Nephron (organoid): ENCODE data around the gene CAV2.
A peak's percentile ranks its signal among the peaks of the same experiment; 100 is the strongest.

Source experiments
- H3K27ac Mint-ChIP-seq, 3 experiments: 2 replicates each; pipeline ENCODE4 v1.8.0; 2020; ENCODE audit warnings: mixed read lengths in 3 of 3, mild to moderate bottlenecking in 2 of 3, moderate library complexity in 1 of 3
- H3K27me3 Mint-ChIP-seq: 2 replicates; pipeline ENCODE4 v1.8.0; 2021; ENCODE audit warnings: low read depth, mild to moderate bottlenecking, moderate library complexity, mixed read lengths
- H3K36me3 Mint-ChIP-seq: 2 replicates; pipeline ENCODE4 v1.8.0; 2020; ENCODE audit warnings: low read depth, mixed read lengths
- H3K4me1 Mint-ChIP-seq: 2 replicates; pipeline ENCODE4 v1.8.0; 2020; ENCODE audit warnings: mixed read lengths
- H3K4me3 Mint-ChIP-seq, 3 experiments: 2 replicates each; pipeline ENCODE4 v1.8.0; 2020; ENCODE audit warnings: mild to moderate bottlenecking in 3 of 3, mixed read lengths in 3 of 3, moderate library complexity in 2 of 3
- H3K9me3 Mint-ChIP-seq: 2 replicates; pipeline ENCODE4 v1.8.0; 2020; ENCODE audit warnings: mixed read lengths
- TF ChIP-seq, protein P1 (sequence below), 3 experiments: fragments of 200-600 bp; sonication (generic); IDR thresholded peaks; one replicate each; pipeline ENCODE4 v1.5.0; 2021; ENCODE audit warnings: antibody characterized with exemption in 3 of 3; ENCODE audit not compliant: unreplicated experiment in 3 of 3

Gene CAV2

DNA sequence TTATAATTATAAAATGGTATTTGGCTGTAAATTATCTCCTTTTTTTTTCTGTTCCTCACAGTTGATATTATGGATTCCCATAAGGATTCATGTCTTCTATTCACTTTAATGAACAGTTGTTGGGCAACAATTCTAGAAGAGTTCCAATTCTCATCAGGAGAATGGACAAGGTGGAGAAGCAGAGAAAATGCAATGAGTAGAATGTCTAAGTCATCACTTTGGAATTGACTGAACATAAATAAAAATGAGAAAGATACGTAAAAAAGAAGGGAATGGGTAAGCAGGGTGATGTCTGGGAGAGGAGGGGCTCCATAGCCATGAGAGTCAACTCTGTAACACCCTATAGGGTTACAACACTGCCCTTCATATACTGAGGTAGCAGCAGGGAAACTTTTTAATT, 1.8 kb upstream of the CAV2 start:
- TF ChIP-seq, protein P1, sequence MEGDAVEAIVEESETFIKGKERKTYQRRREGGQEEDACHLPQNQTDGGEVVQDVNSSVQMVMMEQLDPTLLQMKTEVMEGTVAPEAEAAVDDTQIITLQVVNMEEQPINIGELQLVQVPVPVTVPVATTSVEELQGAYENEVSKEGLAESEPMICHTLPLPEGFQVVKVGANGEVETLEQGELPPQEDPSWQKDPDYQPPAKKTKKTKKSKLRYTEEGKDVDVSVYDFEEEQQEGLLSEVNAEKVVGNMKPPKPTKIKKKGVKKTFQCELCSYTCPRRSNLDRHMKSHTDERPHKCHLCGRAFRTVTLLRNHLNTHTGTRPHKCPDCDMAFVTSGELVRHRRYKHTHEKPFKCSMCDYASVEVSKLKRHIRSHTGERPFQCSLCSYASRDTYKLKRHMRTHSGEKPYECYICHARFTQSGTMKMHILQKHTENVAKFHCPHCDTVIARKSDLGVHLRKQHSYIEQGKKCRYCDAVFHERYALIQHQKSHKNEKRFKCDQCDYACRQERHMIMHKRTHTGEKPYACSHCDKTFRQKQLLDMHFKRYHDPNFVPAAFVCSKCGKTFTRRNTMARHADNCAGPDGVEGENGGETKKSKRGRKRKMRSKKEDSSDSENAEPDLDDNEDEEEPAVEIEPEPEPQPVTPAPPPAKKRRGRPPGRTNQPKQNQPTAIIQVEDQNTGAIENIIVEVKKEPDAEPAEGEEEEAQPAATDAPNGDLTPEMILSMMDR (IDR thresholded peaks at IDR 0.05; ENCODE audit: unreplicated experiment in 3 of 3) = no peak
- H3K9me3 Mint-ChIP-seq = peaks cover 2% of the 10 kb centered on the region
- peaks cover 3% of the 10 kb centered on the region for H3K36me3 Mint-ChIP-seq
- H3K4me1 Mint-ChIP-seq = peaks cover 6% of the 10 kb centered on the region
- H3K4me3 Mint-ChIP-seq = peak overlapping the region; percentile 26 to 58 (median 53)
- no peak overlapping the region for H3K27ac Mint-ChIP-seq
- H3K27me3 Mint-ChIP-seq = peaks cover 43% of the 10 kb centered on the region

DNA sequence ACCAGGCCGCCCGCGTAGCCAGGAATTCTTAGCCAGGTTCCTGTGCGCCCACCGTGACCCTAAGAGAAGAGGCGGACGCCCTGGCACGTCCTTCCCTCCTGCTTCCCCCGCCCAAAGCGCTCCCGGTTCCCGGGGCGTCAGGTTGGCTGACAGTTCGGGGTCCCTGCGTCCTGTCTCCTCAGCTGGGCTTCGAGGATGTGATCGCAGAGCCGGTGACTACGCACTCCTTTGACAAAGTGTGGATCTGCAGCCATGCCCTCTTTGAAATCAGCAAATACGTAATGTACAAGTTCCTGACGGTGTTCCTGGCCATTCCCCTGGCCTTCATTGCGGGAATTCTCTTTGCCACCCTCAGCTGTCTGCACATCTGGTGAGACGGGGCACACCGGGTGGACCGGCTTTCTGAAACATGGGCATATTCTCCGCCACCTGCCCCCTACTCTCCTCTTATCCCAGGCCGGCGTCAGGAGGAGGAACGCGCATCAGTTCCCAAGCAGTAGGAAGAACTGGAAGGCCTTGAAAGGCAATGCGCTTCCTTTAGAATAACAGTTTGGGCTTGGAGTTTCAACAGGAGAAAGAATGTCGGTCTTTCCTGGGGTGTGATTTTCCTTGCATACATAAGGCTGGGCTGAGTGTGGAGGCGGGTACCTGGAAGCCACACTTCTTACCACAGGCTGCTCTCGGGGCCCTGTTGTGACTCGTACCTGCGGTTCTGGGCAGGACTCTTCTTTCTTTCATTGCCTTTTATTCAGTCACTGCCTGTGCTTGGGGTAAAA, 728 bp downstream of the CAV2 start:
- TF ChIP-seq, protein P1 (IDR thresholded peaks at IDR 0.05; ENCODE audit: unreplicated experiment in 3 of 3) = no peak
- H3K27me3 Mint-ChIP-seq = peaks cover 55% of the 10 kb centered on the region
- peak overlapping the region in 2 of 3 experiments; percentile 50 to 73 for H3K27ac Mint-ChIP-seq
- H3K4me3 Mint-ChIP-seq = peak overlapping the region; percentile 86 to 88 (median 86)
- H3K9me3 Mint-ChIP-seq = peaks cover 2% of the 10 kb centered on the region
- H3K36me3 Mint-ChIP-seq = peaks cover 3% of the 10 kb centered on the region
- peaks cover 6% of the 10 kb centered on the region for H3K4me1 Mint-ChIP-seq

DNA sequence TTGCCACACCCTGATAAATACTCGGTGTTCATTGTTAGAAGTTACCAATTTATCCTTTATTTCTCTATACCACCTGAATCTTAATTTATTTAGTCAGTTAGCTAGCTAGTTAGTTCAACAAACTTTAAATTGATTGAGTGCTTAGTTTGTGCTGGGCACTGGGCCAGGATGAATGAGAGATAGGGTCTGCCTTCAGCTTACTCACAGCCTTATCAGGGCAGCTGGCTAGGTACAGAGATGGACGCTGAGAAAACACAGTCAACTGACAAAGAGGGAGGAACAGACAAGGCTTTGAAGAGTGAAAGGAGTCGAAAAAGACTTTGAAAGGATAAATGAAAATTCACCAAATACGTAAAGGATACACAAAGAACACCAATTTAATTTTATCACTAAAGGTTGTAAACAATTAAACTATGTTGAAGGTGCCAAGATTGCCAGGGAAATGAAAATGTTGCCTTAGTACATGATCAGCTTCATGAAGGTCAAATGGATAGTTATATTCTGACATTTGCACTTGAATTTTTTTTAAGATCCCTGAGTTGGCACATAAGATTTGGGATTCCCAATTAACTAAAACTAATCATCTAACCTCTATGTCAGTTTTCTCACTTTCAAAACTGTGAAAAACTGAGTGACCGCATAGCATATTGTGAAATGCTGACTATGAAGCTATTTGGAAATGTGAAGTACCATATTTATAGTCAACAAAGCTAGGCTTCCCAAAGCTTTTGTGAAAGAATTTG, 2.1 kb downstream of the CAV2 start:
- peaks cover 2% of the 10 kb centered on the region for H3K9me3 Mint-ChIP-seq
- peaks cover 59% of the 10 kb centered on the region for H3K27me3 Mint-ChIP-seq
- TF ChIP-seq, protein P1 (IDR thresholded peaks at IDR 0.05; ENCODE audit: unreplicated experiment in 3 of 3) = no peak
- peak overlapping the region; percentile 4 to 26 (median 19) for H3K4me3 Mint-ChIP-seq
- H3K4me1 Mint-ChIP-seq = peaks cover 6% of the 10 kb centered on the region
- H3K27ac Mint-ChIP-seq = no peak overlapping the region
- peaks cover 3% of the 10 kb centered on the region for H3K36me3 Mint-ChIP-seq

DNA sequence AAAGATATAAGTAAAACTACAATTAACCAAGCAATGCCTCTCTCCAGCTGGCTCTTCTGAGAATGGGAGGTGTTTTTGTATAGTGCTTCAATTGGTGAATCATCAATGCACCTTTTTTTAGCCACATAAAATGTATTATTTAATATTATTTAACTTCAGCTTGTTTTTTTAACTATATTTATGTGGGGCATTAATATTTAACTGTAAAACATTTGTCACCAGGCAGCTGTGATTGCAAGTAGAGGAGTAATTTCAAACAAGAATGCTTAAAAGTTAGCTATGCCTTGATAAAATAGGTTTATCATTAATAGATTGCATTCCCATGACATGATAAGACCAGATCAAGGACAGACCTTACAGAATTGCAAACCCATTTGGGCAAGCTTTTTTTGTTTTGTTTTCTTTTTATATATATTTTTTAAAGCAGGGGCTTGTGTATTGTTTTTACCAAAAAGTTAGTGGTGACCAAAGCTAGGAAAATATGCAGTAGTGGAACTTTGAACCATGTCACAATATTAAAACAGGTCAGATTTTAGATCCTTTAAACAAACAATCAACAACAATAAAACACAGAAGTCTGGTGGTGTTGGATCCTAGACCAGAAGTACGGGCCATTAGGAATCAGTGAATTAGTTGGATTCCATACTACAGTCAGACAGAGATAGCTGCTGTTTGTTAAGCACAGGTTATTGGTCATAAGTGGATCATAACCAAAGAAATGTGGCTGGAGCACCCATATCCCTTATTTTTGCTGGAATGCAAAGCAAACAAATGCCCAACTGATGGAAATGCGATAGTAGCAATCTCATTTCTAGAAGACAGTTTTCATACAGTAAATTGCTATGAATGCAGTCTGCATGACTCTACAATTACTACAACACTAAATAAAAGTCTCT, 2.9 kb downstream of the CAV2 start:
- Mint-ChIP-seq H3K4me3 (no peak overlapping the region), H3K9me3 (peaks cover 2% of the 10 kb centered on the region), H3K36me3 (peaks cover 3% of the 10 kb centered on the region), H3K27me3 (peaks cover 56% of the 10 kb centered on the region), H3K4me1 (peaks cover 6% of the 10 kb centered on the region), H3K27ac (no peak overlapping the region)
- TF ChIP-seq, protein P1 (IDR thresholded peaks at IDR 0.05; ENCODE audit: unreplicated experiment in 3 of 3) = no peak

DNA sequence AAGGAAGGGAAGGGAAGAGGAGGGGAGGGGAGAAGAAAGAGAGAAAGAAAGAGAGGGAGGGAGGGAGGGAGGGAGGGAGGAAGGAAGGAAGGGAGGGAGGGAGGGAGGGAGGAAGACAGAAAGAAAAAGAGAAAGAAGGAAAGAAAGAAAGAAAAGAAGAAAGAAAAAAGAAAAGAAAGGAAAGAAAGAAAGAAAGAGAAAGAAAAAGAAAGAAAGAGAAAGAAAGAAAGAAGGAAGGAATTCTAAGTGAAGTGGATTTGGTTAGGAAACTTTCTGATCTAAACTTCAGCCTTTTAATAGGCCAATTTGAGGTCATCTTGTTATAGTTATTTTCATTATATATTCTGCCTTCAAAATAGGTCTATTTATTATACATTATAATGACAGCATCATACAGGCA, 4.3 kb downstream of the CAV2 start:
- H3K4me3 Mint-ChIP-seq = no peak overlapping the region
- peaks cover 47% of the 10 kb centered on the region for H3K27me3 Mint-ChIP-seq
- H3K4me1 Mint-ChIP-seq = peaks cover 6% of the 10 kb centered on the region
- H3K27ac Mint-ChIP-seq = no peak overlapping the region
- peaks cover 1% of the 10 kb centered on the region for H3K9me3 Mint-ChIP-seq
- TF ChIP-seq, protein P1 (IDR thresholded peaks at IDR 0.05; ENCODE audit: unreplicated experiment in 3 of 3) = no peak
- H3K36me3 Mint-ChIP-seq = peaks cover 2% of the 10 kb centered on the region
